Neuronal stem cell (in vitro differentiated cells): Measurements from ENCODE around the gene ITM2B.

Experiments used
- DNase-seq: peaks from one replicate; pipeline ENCODE4 v3.0.0-alpha.2; 2013; ENCODE audit warnings: low spot score
- H2AFZ ChIP-seq: one replicate; pipeline ENCODE4 v1.6.1; 2013; ENCODE audit warnings: mild to moderate bottlenecking, low read length, inconsistent platforms
- H2AK5ac ChIP-seq: 2 replicates; pipeline ENCODE4 v1.6.1; 2013; ENCODE audit warnings: low read depth, mild to moderate bottlenecking, inconsistent platforms, low read length, moderate library complexity, mixed read lengths
- H2BK120ac ChIP-seq: 2 replicates; pipeline ENCODE4 v1.6.1; 2013; ENCODE audit warnings: low read depth, mild to moderate bottlenecking, inconsistent platforms, low read length, moderate library complexity, mixed read lengths
- H2BK12ac ChIP-seq: one replicate; pipeline ENCODE4 v1.6.1; 2013; ENCODE audit warnings: low read length, inconsistent platforms
- H2BK15ac ChIP-seq: 2 replicates; pipeline ENCODE4 v1.6.1; 2013; ENCODE audit warnings: mild to moderate bottlenecking, low read length, inconsistent platforms, mixed read lengths
- H2BK5ac ChIP-seq: one replicate; pipeline ENCODE4 v1.6.1; 2013; ENCODE audit warnings: inconsistent platforms, mild to moderate bottlenecking, low read length, moderate library complexity
- H3K14ac ChIP-seq: one replicate; pipeline ENCODE4 v1.6.1; 2013; ENCODE audit warnings: low read length, inconsistent platforms
- H3K18ac ChIP-seq: 2 replicates; pipeline ENCODE4 v1.6.1; 2013; ENCODE audit warnings: low read length, inconsistent platforms
- H3K23ac ChIP-seq: 2 replicates; pipeline ENCODE4 v1.6.1; 2013; ENCODE audit warnings: low read depth, mild to moderate bottlenecking, mixed read lengths, low read length, inconsistent platforms; ENCODE audit not compliant: poor library complexity
- H3K27ac ChIP-seq: replicated peaks from 3 replicates; pipeline ENCODE4 v1.5.1; 2013; ENCODE audit warnings: low read length, inconsistent platforms
- H3K27me3 ChIP-seq, 3 experiments: 2 replicates each; pipeline ENCODE4 v1.6.1; 2013; ENCODE audit warnings: low read length in 3 of 3, mild to moderate bottlenecking in 2 of 3, inconsistent platforms in 1 of 3, low read depth in 1 of 3, mixed read lengths in 1 of 3, moderate library complexity in 1 of 3; ENCODE audit not compliant: control insufficient read depth in 3 of 3, insufficient read depth in 3 of 3
- H3K36me3 ChIP-seq, 2 donors: replicated peaks in 1 of 2; 2 replicates each; pipeline ENCODE4 v1.6.1; 2013; ENCODE audit warnings: low read length in 2 of 2; ENCODE audit not compliant: control insufficient read depth in 2 of 2, insufficient read depth in 2 of 2
- H3K4ac ChIP-seq: 2 replicates; pipeline ENCODE4 v1.6.1; 2013; ENCODE audit warnings: inconsistent platforms, mild to moderate bottlenecking, low read length, moderate library complexity
- H3K4me1 ChIP-seq, 2 donors: 1 replicate in 1 of 2; 2 replicates in 1 of 2; pipeline ENCODE4 v1.6.1; 2013; ENCODE audit warnings: low read length in 2 of 2, low read depth in 1 of 2; ENCODE audit not compliant: control insufficient read depth in 2 of 2, insufficient read depth in 1 of 2
- H3K4me2 ChIP-seq: one replicate; pipeline ENCODE4 v1.6.1; 2013; ENCODE audit warnings: mild to moderate bottlenecking, low read length, inconsistent platforms; ENCODE audit not compliant: insufficient read depth, poor library complexity, severe bottlenecking
- H3K4me3 ChIP-seq, 2 donors: 2 replicates each; pipeline ENCODE4 v1.5.1; 2013; ENCODE audit warnings: low read length in 2 of 2, mild to moderate bottlenecking in 2 of 2, inconsistent platforms in 1 of 2, moderate library complexity in 1 of 2
- H3K79me1 ChIP-seq: one replicate; pipeline ENCODE4 v1.6.1; 2013; ENCODE audit warnings: low read depth, mild to moderate bottlenecking, inconsistent platforms, low read length, moderate library complexity
- H3K9ac ChIP-seq: one replicate; pipeline ENCODE4 v1.6.1; 2013; ENCODE audit warnings: mild to moderate bottlenecking, low read depth, low read length, inconsistent platforms; ENCODE audit not compliant: poor library complexity
- H3K9me3 ChIP-seq, 2 donors: replicated peaks in 1 of 2; 2 replicates each; pipeline versions ENCODE3 to v1.6.1; 2013; ENCODE audit warnings: low read length in 2 of 2, mild to moderate bottlenecking in 2 of 2, inconsistent platforms in 1 of 2, low read depth in 1 of 2, mixed read lengths in 1 of 2, moderate library complexity in 1 of 2; ENCODE audit not compliant: control insufficient read depth in 2 of 2, insufficient read depth in 1 of 2
- H4K8ac ChIP-seq: one replicate; pipeline ENCODE4 v1.6.1; 2013; ENCODE audit warnings: low read depth, mild to moderate bottlenecking, inconsistent platforms, low read length, moderate library complexity
- H4K91ac ChIP-seq: one replicate; pipeline ENCODE4 v1.6.1; 2013; ENCODE audit warnings: low read length, low read depth, mild to moderate bottlenecking, inconsistent platforms; ENCODE audit not compliant: poor library complexity
- WGBS, 2 donors: extraction: QIAGEN DNeasy Blood & Tissue Kit; methylation state at CpG; one replicate each; pipeline ENCODE4 v1.1.7; 2013; ENCODE audit warnings: missing lambda C conversion rate in 2 of 2, mixed read lengths in 1 of 2; ENCODE audit not compliant: insufficient read length in 2 of 2, insufficient replicate concordance in 1 of 2; ENCODE audit errors: extremely low coverage in 2 of 2; 5-methylcytosine and 5-hydroxymethylcytosine counted together

ITM2B gene

DNA sequence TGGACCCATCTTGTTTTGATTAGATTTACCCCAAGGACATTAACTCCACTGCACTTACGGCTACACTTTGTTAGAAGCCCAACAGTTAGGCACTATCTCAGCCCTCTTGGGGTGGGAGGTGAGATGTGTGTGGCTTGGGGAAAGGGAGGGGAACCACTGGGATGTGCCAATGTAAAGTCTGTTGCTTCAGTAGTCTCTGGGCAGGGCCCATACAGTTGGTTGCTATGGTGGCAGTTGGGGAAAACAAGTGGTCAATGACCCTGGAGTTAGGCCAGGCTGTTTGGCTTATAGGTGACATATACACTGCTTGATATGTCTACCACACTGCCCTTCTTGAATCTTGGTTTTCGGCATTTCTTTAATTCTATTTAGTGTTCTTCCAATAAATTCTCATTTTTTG lies 61.6 kb downstream of the ITM2B start:
- H2AK5ac ChIP-seq = no peak overlapping the region
- no peaks in the 10 kb centered on the region for H3K4me1 ChIP-seq
- no peak overlapping the region for H4K8ac ChIP-seq
- no peak overlapping the region for H2BK12ac ChIP-seq
- no peak overlapping the region for H4K91ac ChIP-seq
- H3K79me1 ChIP-seq = no peaks in the 10 kb centered on the region
- no peak overlapping the region for H3K4me3 ChIP-seq
- no peak overlapping the region for H3K4ac ChIP-seq
- no peak overlapping the region for H2BK120ac ChIP-seq
- H3K27ac ChIP-seq = no peak overlapping the region
- no CpG with 5 or more reads among the region's 2 CpGs for WGBS, 2 donors
- no peaks in the 10 kb centered on the region for H3K9me3 ChIP-seq
- H2BK5ac ChIP-seq = no peak overlapping the region
- no peaks in the 10 kb centered on the region for H3K27me3 ChIP-seq
- H2AFZ ChIP-seq = no peak overlapping the region
- H3K4me2 ChIP-seq = no peak overlapping the region
- no peak overlapping the region for H2BK15ac ChIP-seq
- no peak for DNase-seq
- no peaks in the 10 kb centered on the region for H3K36me3 ChIP-seq
- no peak overlapping the region for H3K14ac ChIP-seq
- H3K9ac ChIP-seq = no peak overlapping the region
- H3K23ac ChIP-seq = no peak overlapping the region
- no peak overlapping the region for H3K18ac ChIP-seq

- Histone ChIP-seq H3K79me1 (no peaks in the 10 kb centered on the region), H2BK120ac (no peak overlapping the region), H3K27me3 (no peaks in the 10 kb centered on the region), H3K4me2 (no peak overlapping the region), H3K4ac (no peak overlapping the region), H4K8ac (no peak overlapping the region), H3K4me3 (no peak overlapping the region), H2AK5ac (no peak overlapping the region), H2AFZ (no peak overlapping the region), H4K91ac (no peak overlapping the region), H3K9ac (no peak overlapping the region), H2BK5ac (no peak overlapping the region), H3K4me1 (no peaks in the 10 kb centered on the region), H3K14ac (no peak overlapping the region), H3K18ac (no peak overlapping the region), H3K27ac (no peak overlapping the region), H2BK15ac (no peak overlapping the region), H3K23ac (no peak overlapping the region), H3K9me3 (no peaks in the 10 kb centered on the region), H3K36me3 (no peaks in the 10 kb centered on the region), H2BK12ac (no peak overlapping the region)
- WGBS, 2 donors = no CpG with 5 or more reads among the region's 1 CpG
- DNase-seq = no peak
These were observed 62.3 kb downstream of the ITM2B start for GRCh38 chr13:48295271-48295670.

GRCh38 chr13:48296528-48296927 lies 63.5 kb downstream of the ITM2B start:
- Histone ChIP-seq H3K79me1 (no peaks in the 10 kb centered on the region), H2BK120ac (no peak overlapping the region), H3K14ac (no peak overlapping the region), H3K23ac (no peak overlapping the region), H3K9ac (no peak overlapping the region), H2AK5ac (no peak overlapping the region), H3K4ac (no peak overlapping the region), H3K36me3 (peaks cover 0 to 8% of the 10 kb centered on the region in 2 donors), H3K4me2 (no peak overlapping the region), H3K18ac (no peak overlapping the region), H3K4me3 (no peak overlapping the region), H2BK5ac (no peak overlapping the region), H2BK12ac (no peak overlapping the region), H2BK15ac (no peak overlapping the region), H3K9me3 (no peaks in the 10 kb centered on the region), H3K4me1 (no peaks in the 10 kb centered on the region), H2AFZ (no peak overlapping the region), H4K91ac (no peak overlapping the region), H3K27me3 (no peaks in the 10 kb centered on the region), H3K27ac (no peak overlapping the region), H4K8ac (no peak overlapping the region)
- no peak for DNase-seq
- no CpG with 5 or more reads among the region's 2 CpGs for WGBS, 2 donors

DNA sequence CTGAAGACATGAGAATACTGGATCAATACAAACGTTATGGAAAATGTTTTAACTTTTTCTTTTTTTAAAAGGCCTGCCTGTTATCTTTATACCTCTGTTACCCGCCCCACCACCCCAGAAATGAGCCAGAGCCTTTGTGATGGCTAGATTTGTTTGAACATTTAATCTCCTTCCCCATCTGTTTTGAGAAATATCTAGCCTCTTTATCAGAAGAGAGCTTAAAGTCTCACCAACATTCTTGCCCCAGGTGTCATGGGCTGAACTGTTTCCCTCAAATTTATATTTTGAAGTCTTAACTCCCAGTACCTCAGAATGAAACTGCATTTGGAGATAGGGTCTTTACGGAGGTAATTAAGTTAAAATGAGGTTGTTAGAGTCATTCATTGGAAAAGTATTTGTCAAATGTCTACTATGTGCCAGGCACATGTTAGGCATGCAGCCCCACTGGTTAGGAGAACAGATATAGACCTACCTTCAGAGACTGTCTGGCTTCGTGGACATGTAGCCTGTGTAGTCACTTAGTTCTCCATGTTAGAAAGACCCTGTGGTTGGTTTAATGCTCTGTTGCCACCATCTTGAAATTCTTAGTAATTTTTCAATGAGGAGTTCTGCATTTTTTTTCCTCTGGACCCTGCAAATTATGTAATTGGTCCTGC lies 64.3 kb downstream of the ITM2B start:
- Histone ChIP-seq H3K14ac (no peak overlapping the region), H3K4me1 (no peaks in the 10 kb centered on the region), H3K9ac (no peak overlapping the region), H3K4me3 (no peak overlapping the region), H3K4me2 (no peak overlapping the region), H2BK12ac (no peak overlapping the region), H2BK15ac (no peak overlapping the region), H3K79me1 (no peaks in the 10 kb centered on the region), H2AFZ (no peak overlapping the region), H3K36me3 (peaks cover 0 to 15% of the 10 kb centered on the region in 2 donors), H3K4ac (no peak overlapping the region), H2AK5ac (no peak overlapping the region), H2BK5ac (no peak overlapping the region), H3K9me3 (no peaks in the 10 kb centered on the region), H3K27ac (no peak overlapping the region), H2BK120ac (no peak overlapping the region), H3K27me3 (no peaks in the 10 kb centered on the region), H3K18ac (no peak overlapping the region), H3K23ac (no peak overlapping the region), H4K91ac (no peak overlapping the region), H4K8ac (no peak overlapping the region)
- DNase-seq = no peak
- WGBS, 2 donors = no CpG with 5 or more reads among the region's 4 CpGs
